ENCODE data around the gene TLE2.

Gene TLE2

GRCh38 chr19:2983351-2984214 is 45.5 kb downstream of the TLE2 start:
- Mint-ChIP-seq H3K27me3 (peaks cover 26% of the 10 kb centered on the region), H3K4me1 (peaks cover 7% of the 10 kb centered on the region), H3K4me3 (peak overlapping the region; percentile 68), H3K9me3 (no peaks in the 10 kb centered on the region), H3K36me3 (no peaks in the 10 kb centered on the region), H3K27ac (no peak overlapping the region)
- no peak for DNase-seq (ENCODE audit: low spot score in 2 of 2)
- ATAC-seq (ENCODE audit: low read depth) = peak; percentile 27

- H3K9me3 Mint-ChIP-seq = no peaks in the 10 kb centered on the region
- peak overlapping the region; percentile 30 for H3K4me3 Mint-ChIP-seq
- H3K36me3 Mint-ChIP-seq = no peaks in the 10 kb centered on the region
- ATAC-seq (ENCODE audit: low read depth) (no peak), DNase-seq (ENCODE audit: low spot score in 2 of 2) (no peak)
- H3K4me1 Mint-ChIP-seq = peaks cover 7% of the 10 kb centered on the region
- H3K27ac Mint-ChIP-seq = no peak overlapping the region
- H3K27me3 Mint-ChIP-seq = peaks cover 24% of the 10 kb centered on the region
These were observed 46.1 kb downstream of the TLE2 start for GRCh38 chr19:2982983-2983350.

GRCh38 chr19:2982561-2982960 is 46.5 kb downstream of the TLE2 start:
- Mint-ChIP-seq H3K4me1 (peaks cover 7% of the 10 kb centered on the region), H3K27me3 (peaks cover 24% of the 10 kb centered on the region), H3K27ac (no peak overlapping the region), H3K9me3 (no peaks in the 10 kb centered on the region), H3K4me3 (no peak overlapping the region), H3K36me3 (no peaks in the 10 kb centered on the region)
- ATAC-seq (ENCODE audit: low read depth) = no peak
- DNase-seq (ENCODE audit: low spot score in 2 of 2) = no peak

- no peaks in the 10 kb centered on the region for H3K36me3 Mint-ChIP-seq
- DNase-seq (ENCODE audit: low spot score in 2 of 2) (no peak), ATAC-seq (ENCODE audit: low read depth) (no peak)
- H3K27me3 Mint-ChIP-seq = peaks cover 20% of the 10 kb centered on the region
- H3K4me3 Mint-ChIP-seq = no peak overlapping the region
- no peak overlapping the region for H3K27ac Mint-ChIP-seq
- no peaks in the 10 kb centered on the region for H3K9me3 Mint-ChIP-seq
- peaks cover 7% of the 10 kb centered on the region for H3K4me1 Mint-ChIP-seq
These were observed 47.2 kb downstream of the TLE2 start for GRCh38 chr19:2981898-2982297.

DNA sequence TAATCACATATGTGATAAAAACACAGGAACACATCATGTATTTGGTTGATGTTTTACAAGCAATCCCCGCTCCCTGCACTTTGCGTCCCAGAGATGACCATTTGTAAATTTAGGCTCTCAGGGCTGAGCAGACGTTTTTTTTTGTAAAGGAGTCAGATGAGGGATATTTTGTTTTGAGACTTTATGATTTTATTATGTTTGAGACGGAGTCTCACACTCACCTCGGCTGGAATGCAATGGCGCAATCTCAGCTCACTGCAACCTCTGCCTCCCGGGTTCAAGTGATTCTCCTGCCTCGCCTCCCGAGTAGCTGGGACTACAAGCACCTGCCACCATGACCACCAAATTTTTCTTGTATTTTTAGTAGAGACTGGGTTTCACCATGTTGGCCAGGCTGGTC is 50.3 kb downstream of the TLE2 start:
- Mint-ChIP-seq H3K4me1 (peaks cover 13% of the 10 kb centered on the region), H3K27me3 (peaks cover 18% of the 10 kb centered on the region), H3K4me3 (no peak overlapping the region), H3K36me3 (no peaks in the 10 kb centered on the region), H3K27ac (no peak overlapping the region), H3K9me3 (no peaks in the 10 kb centered on the region)
- ATAC-seq (ENCODE audit: low read depth) = no peak
- DNase-seq (ENCODE audit: low spot score in 2 of 2) = no peak

DNA sequence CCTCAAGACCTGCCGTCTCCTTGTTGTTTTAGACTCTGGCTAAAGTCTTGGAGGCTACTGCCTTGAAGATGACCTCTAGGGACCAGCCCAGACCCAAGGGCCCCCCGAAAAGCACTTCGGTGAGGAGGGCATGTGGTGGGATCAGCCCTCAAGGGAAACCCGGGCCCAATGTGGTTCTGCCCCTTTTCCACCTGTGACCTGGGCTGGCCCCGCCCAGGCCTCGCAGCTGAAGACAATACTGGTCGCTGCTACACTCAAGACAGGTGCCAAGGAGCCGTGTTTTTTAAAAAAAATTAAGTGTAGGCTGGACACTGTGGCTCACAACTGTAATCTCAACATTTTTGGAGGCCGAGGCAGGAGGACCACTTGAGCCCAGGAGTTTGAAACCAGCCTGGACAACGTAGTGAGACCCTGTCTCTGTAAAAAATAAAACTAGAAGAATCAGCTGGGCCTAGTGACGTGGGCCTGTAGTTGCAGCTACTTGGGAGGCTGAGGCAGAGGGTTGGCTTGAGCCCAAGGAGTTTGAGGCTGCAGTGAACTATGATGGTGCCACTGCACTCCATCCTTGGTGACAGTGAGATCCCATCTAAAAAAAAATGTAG is 50.8 kb downstream of the TLE2 start:
- peaks cover 9% of the 10 kb centered on the region for H3K4me1 Mint-ChIP-seq
- DNase-seq (ENCODE audit: low spot score in 2 of 2) (no peak), ATAC-seq (ENCODE audit: low read depth) (no peak)
- H3K27me3 Mint-ChIP-seq = peaks cover 14% of the 10 kb centered on the region
- H3K4me3 Mint-ChIP-seq = no peak overlapping the region
- H3K9me3 Mint-ChIP-seq = no peaks in the 10 kb centered on the region
- H3K36me3 Mint-ChIP-seq = no peaks in the 10 kb centered on the region
- H3K27ac Mint-ChIP-seq = no peak overlapping the region

DNA sequence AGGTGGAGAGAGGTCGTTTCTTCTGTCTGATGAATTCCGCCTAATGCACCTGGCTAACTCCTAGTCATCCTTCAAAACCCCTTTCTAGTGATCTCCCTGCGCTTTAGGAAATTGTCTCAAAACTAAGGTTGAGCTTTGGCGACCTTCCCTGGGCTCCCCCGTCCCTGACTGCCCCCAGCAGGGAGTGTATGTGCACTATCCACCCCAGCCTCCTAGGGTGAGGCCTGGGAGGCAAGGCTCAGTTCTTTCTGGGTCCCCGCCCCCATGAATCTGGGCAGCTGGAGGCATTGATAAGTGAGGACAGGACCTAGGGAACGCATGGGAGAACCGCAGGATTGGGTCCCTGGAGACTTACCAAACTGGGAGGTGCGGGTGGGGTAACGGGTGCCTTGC is 51.3 kb downstream of the TLE2 start:
- DNase-seq (ENCODE audit: low spot score in 2 of 2) (no peak), ATAC-seq (ENCODE audit: low read depth) (no peak)
- peak overlapping the region; percentile 29 for H3K4me3 Mint-ChIP-seq
- H3K4me1 Mint-ChIP-seq = peaks cover 6% of the 10 kb centered on the region
- no peak overlapping the region for H3K27ac Mint-ChIP-seq
- no peaks in the 10 kb centered on the region for H3K36me3 Mint-ChIP-seq
- no peaks in the 10 kb centered on the region for H3K9me3 Mint-ChIP-seq
- peaks cover 11% of the 10 kb centered on the region for H3K27me3 Mint-ChIP-seq

DNA sequence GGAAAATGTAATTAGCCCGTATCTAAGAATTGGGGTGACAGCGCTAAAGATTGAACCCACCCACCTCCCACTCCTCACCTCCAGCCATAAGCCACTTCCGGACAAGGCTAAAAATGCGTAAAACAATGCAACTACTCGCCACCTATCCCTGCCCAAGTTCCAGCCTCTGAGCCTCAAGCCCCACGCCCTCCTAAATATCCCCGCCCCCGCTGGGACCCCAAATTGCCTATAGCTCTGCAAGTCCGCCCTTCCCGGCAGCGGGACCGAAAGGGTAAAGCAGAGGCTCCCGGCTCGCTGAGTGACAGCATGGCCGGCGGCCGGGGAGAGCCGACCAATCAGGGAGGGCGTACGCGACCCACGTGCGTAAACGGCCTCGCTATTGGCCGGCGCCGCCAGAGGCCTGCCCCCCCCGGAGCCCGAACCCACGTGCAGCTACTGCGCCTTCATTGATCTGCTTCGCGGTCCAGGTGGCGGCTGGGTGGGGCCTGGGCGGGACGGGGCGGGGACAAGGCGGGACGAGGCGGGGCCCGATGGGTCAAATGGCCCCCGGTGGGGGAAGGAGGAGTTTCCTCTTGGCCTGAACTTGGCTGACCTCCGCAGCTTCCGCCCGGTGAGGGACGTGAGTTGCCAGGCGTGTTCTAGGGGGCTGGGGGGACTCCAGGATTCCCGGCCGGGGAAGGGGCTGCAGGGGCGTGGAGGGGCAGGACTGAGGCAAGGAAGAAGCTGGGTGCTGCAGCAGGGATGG is 51.9 kb downstream of the TLE2 start, which contains the start of gene TLE6:
TSS of gene TLE6 (plus strand) at position 564 of the 745 bp plus-strand sequence. CDS start 670 bp downstream, outside the sequence.
- no peak within 1 kb of the TSS for H3K27ac Mint-ChIP-seq
- H3K4me1 Mint-ChIP-seq = peaks cover 6% of the 10 kb centered on the region
- peak within 1 kb of the TSS; percentile 88 for H3K4me3 Mint-ChIP-seq
- ATAC-seq (ENCODE audit: low read depth) (peak; percentile 99), DNase-seq (ENCODE audit: low spot score in 2 of 2) (peak; percentile 80 to 83)
- H3K27me3 Mint-ChIP-seq = peaks cover 13% of the 10 kb centered on the region
- H3K36me3 Mint-ChIP-seq = no peaks in the 10 kb centered on the region
- no peaks in the 10 kb centered on the region for H3K9me3 Mint-ChIP-seq

- ATAC-seq (ENCODE audit: low read depth) = no peak
These were observed 52.5 kb downstream of the TLE2 start for GRCh38 chr19:2976609-2977000.

DNA sequence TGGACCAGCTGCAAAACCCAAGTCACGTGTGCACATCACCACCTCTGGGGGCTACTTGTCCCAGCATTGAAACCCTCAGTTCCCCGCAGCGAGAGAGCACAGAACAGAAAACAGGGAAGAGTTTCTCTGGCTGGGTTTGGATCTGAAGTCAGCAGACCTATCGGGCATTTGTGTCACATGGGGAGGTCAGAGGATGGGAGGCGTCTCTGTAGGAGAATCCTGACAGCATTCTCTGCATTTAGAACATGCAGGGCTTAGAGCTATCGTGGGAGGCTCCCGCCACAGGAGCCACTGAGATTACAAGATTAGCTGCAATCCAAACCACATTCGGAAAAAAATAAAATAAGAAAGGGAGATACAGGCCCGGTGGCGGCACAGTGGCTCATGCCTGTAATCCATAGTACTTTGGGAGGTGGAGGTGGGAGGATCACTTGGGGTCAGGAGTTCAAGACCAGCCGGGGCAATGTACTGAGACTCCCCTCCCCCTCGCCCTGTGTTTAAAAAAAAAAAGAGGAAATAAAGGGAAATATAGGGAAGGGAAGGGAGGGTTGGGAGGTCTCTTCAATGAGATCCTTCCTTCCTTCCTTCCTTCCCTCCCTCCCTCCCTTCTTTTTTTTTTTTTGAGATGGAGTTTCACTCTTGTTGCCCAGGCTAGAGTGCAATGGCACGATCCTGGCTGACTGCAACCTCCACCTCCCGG is 54.6 kb downstream of the TLE2 start:
- Mint-ChIP-seq H3K4me3 (no peak overlapping the region), H3K27ac (no peak overlapping the region), H3K36me3 (no peaks in the 10 kb centered on the region), H3K9me3 (no peaks in the 10 kb centered on the region), H3K4me1 (peaks cover 6% of the 10 kb centered on the region), H3K27me3 (peaks cover 8% of the 10 kb centered on the region)
- ATAC-seq (ENCODE audit: low read depth) = no peak
- no peak for DNase-seq (ENCODE audit: low spot score in 2 of 2)

More at GRCh38 chr19:2976609-2977000, 52.5 kb downstream of the TLE2 start:
- no peaks in the 10 kb centered on the region for H3K36me3 Mint-ChIP-seq
- DNase-seq (ENCODE audit: low spot score in 2 of 2) = no peak
- no peaks in the 10 kb centered on the region for H3K9me3 Mint-ChIP-seq
- peak overlapping the region; percentile 88 for H3K4me3 Mint-ChIP-seq
- no peak overlapping the region for H3K27ac Mint-ChIP-seq
- peaks cover 8% of the 10 kb centered on the region for H3K27me3 Mint-ChIP-seq
- peaks cover 6% of the 10 kb centered on the region for H3K4me1 Mint-ChIP-seq

DNA sequence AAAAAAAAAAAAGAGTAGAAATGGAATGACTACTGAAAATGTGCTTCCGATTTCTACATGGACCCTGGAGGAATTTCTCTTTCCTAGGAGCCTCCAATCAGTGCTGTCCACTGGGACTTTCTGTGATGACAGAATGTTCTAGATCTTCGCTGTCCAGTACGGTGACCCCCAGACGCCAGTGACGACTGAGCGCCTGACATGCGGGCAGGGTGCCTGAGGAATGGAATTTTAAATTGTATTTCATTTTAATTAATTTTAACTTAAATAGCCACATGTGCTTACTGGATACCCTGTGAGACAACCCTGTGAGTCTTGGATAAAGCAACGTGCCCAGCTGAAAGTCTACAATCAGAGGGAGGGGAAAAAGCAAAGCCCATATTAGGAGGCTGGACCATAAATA is 55.9 kb downstream of the TLE2 start:
- Mint-ChIP-seq H3K27me3 (peaks cover 8% of the 10 kb centered on the region), H3K9me3 (no peaks in the 10 kb centered on the region), H3K36me3 (no peaks in the 10 kb centered on the region), H3K4me3 (no peak overlapping the region), H3K27ac (no peak overlapping the region), H3K4me1 (peaks cover 13% of the 10 kb centered on the region)
- DNase-seq (ENCODE audit: low spot score in 2 of 2) (no peak), ATAC-seq (ENCODE audit: low read depth) (no peak)

DNA sequence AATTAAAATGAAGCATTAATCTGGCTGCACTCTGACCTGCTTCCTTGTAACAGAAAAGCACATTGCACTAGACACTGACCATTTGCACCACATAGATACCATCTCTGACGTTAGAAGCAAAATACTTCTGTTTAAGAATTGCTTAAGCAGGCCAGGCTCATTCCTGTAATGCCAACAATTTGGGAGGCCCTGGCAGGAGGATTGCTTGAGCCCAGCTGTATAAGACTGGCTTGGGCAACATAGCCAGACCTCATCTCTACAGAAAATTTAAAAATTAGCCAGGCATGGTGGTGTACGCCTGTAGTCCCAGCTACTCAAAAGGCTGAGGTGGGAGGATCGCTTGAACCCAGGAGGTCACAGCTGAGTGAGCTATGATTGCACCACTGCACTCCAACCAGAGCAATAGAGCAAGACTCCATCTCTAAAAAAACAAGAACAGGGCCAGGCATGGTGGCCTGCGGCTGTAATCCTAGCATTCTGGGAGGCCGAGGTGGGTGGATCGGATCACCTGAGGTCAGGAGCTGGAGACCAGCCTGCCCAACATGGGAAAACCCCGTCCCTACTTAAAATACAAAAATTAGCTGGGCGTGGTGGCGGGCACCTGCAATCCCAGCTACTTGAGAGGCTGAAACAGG is 58.8 kb downstream of the TLE2 start:
- ATAC-seq (ENCODE audit: low read depth) (no peak), DNase-seq (ENCODE audit: low spot score in 2 of 2) (no peak)
- peaks cover 16% of the 10 kb centered on the region for H3K4me1 Mint-ChIP-seq
- H3K27me3 Mint-ChIP-seq = peaks cover 5% of the 10 kb centered on the region
- H3K9me3 Mint-ChIP-seq = no peaks in the 10 kb centered on the region
- H3K4me3 Mint-ChIP-seq = no peak overlapping the region
- no peaks in the 10 kb centered on the region for H3K36me3 Mint-ChIP-seq
- H3K27ac Mint-ChIP-seq = no peak overlapping the region

DNA sequence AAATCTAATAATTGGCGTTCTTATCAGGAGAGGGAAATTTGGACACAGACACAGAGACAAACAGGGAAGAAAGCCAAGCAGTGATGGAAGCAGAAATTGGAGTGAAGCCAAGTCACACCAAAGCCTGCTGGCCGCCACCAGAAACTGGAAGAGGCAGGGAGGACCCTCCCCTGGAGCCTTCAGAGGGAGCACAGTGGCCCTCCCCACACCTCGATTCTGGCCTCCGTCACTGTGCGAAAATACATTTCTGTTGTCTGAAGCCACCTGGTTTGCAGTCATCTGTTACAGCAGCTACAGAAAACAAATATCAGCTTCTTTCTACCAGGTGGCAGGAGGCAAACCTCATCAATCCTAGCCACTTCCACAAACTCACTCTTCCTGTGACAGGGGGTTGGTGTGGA is 60.0 kb downstream of the TLE2 start:
- Mint-ChIP-seq H3K4me3 (no peak overlapping the region), H3K4me1 (peaks cover 16% of the 10 kb centered on the region), H3K9me3 (no peaks in the 10 kb centered on the region), H3K27me3 (peaks cover 5% of the 10 kb centered on the region), H3K27ac (no peak overlapping the region), H3K36me3 (no peaks in the 10 kb centered on the region)
- ATAC-seq (ENCODE audit: low read depth) (peak; percentile 69), DNase-seq (ENCODE audit: low spot score in 2 of 2) (no peak)
